ENCODE results near the gene MBOAT2. TPM values are rescaled to one million over a fixed set of nuclear protein-coding genes. Genes with fewer than 3 reads are reported as not detected.

The MBOAT2 gene
- total and polyA plus RNA-seq, 2 of the 13 experiments (the other 11 are each of a cell fraction or from before 2014, with no cell fraction given): 0.11 to 0.36 TPM

GRCh38 chr2:8962890-8963289, 40.6 kb downstream of the MBOAT2 start (continued):
- TF ChIP-seq ZUFSP (CRISPR knock-in tag; IDR thresholded peaks at IDR 0.05; ENCODE audit: borderline replicate concordance) (no peak), ZMYM2 (CRISPR knock-in tag; IDR thresholded peaks at IDR 0.05) (peak; percentile 61; the same call in 1 of the 2 replicates), CERS6 (CRISPR knock-in tag; IDR thresholded peaks at IDR 0.05) (no peak), JUN (CRISPR knock-in tag; IDR thresholded peaks at IDR 0.05) (no peak), ATF3 (CRISPR knock-in tag; IDR thresholded peaks at IDR 0.05) (no peak)

GRCh38 chr2:8957628-8958027, 45.9 kb downstream of the MBOAT2 start:
- peaks cover 6% of the 10 kb centered on the region for H3K4me1 ChIP-seq (ENCODE audit: insufficient read depth, low read length)
- BruUV-seq (replicated peaks): no TSS peak
- DNase-seq (ENCODE audit: low spot score): no peak
- H3K9me3 ChIP-seq (ENCODE audit: low read length): peaks cover 22% of the 10 kb centered on the region
- no peak overlapping the region for H3K4me2 ChIP-seq (ENCODE audit: low read depth, low read length)
- no peak overlapping the region for H3K27ac ChIP-seq (ENCODE audit: extremely low read length, insufficient read depth, low read length)
- H3K36me3 ChIP-seq (replicated peaks in 1 of 2; ENCODE audit: control insufficient read depth in 1 of 2, insufficient read depth in 2 of 2, low read length in 2 of 2): no peaks in the 10 kb centered on the region
- no peaks in the 10 kb centered on the region for H3K79me2 ChIP-seq (ENCODE audit: insufficient read depth, low read length)
- H4K20me1 ChIP-seq (ENCODE audit: insufficient read depth, low read length): no peaks in the 10 kb centered on the region
- no peak overlapping the region for H3K4me3 ChIP-seq (replicated peaks in 1 of 3; ENCODE audit: insufficient read depth in 1 of 3, low read depth in 2 of 3, low read length in 3 of 3)
- in situ Hi-C loops (cut with HindIII; ENCODE audit: extremely low pct_ligation_motif_present, low pct_unique_long_range_greater_than_20kb): no loop called here
- WGBS (ENCODE audit: low lambda C conversion rate): 67% methylated on average over 4 of the region's 4 CpGs
- intact Hi-C loops (cut with micrococcal nuclease; ENCODE audit: unreplicated experiment): no loop called here
- H3K27me3 ChIP-seq (ENCODE audit: control insufficient read depth in 1 of 2, insufficient read depth in 2 of 2, low read length in 2 of 2): no peaks in the 10 kb centered on the region; a peak in 1 of 5 replicates
- H2AFZ ChIP-seq (ENCODE audit: low read length): no peak overlapping the region
- POLR2A ChIA-PET: no interaction called here
- CTCF ChIA-PET (ENCODE audit: low intra/inter-chr PET ratio, low total read pairs): no interaction called here
- FAIRE-seq: no peak
- ATAC-seq: no peak
- H3K9ac ChIP-seq (ENCODE audit: insufficient read depth, low read depth, low read length): no peak overlapping the region
- no peak for TF ChIP-seq ELF4 (CRISPR knock-in tag; IDR thresholded peaks at IDR 0.05; ENCODE audit: borderline replicate concordance)
- no peak for TF ChIP-seq ZBTB49 (CRISPR knock-in tag; IDR thresholded peaks at IDR 0.05; ENCODE audit: borderline replicate concordance)
- no peak for TF ChIP-seq ZNF720 (CRISPR knock-in tag; IDR thresholded peaks at IDR 0.05)
- TF ChIP-seq DZIP1 (CRISPR knock-in tag; IDR thresholded peaks at IDR 0.05): no peak
- no peak for TF ChIP-seq ZSCAN30 (CRISPR knock-in tag; IDR thresholded peaks at IDR 0.05)
- no peak for TF ChIP-seq TRIM24 (CRISPR knock-in tag; IDR thresholded peaks at IDR 0.05)
- no peak for TF ChIP-seq MTF1 (CRISPR knock-in tag; IDR thresholded peaks at IDR 0.05)
- no peak for TF ChIP-seq PRDM4 (CRISPR knock-in tag; IDR thresholded peaks at IDR 0.05; ENCODE audit: borderline replicate concordance)

All from HepG2 (cell line).